ENCODE results near the gene CD52.
A peak's percentile ranks its signal among the peaks of the same experiment; 100 is the strongest.

Gene CD52

DNA sequence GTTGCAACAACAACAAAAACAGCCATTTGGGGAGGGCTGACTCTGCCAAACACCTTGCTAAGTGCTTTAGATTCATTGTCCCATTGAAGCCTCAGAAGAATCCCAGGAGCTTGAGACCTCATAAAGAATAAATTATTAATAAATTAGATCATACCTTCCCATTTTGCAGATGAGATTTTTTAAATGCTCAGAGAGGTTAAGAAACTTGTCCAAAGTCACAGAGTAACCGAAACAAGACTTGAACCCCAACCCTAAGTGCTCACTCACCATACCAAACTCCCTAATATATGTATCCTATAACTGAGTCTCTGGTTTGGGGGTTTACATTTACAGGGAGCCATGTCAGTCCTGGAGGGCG lies 32.6 kb downstream of the CD52 start:
- Histone ChIP-seq H3K4me3 (ENCODE audit: low read depth, low read length) (no peak overlapping the region), H3K27me3 (ENCODE audit: insufficient read depth, low read length) (no peaks in the 10 kb centered on the region), H3K79me2 (ENCODE audit: control insufficient read depth, insufficient read depth, low read length, unreplicated experiment) (no peaks in the 10 kb centered on the region), H2AFZ (ENCODE audit: low read length, unreplicated experiment) (no peak overlapping the region), H3K4me1 (ENCODE audit: control insufficient read depth, insufficient read depth, low read length, unreplicated experiment) (peaks cover 20% of the 10 kb centered on the region), H3K36me3 (ENCODE audit: insufficient read depth, low read length) (no peaks in the 10 kb centered on the region), H3K27ac (ENCODE audit: low read depth, low read length) (peak overlapping the region; percentile 1; the same call in 1 of the 2 replicates)

- Histone ChIP-seq H3K27ac (ENCODE audit: low read depth, low read length) (peak overlapping the region; percentile 33; the same call in 1 of the 2 replicates), H3K4me3 (ENCODE audit: low read depth, low read length) (no peak overlapping the region), H3K27me3 (ENCODE audit: insufficient read depth, low read length) (no peaks in the 10 kb centered on the region), H3K36me3 (ENCODE audit: insufficient read depth, low read length) (no peaks in the 10 kb centered on the region), H2AFZ (ENCODE audit: low read length, unreplicated experiment) (no peak overlapping the region), H3K4me1 (ENCODE audit: control insufficient read depth, insufficient read depth, low read length, unreplicated experiment) (peaks cover 20% of the 10 kb centered on the region), H3K79me2 (ENCODE audit: control insufficient read depth, insufficient read depth, low read length, unreplicated experiment) (no peaks in the 10 kb centered on the region)
Observed at GRCh38 chr1:26350701-26351589, 33.2 kb downstream of the CD52 start.

- H3K4me3 ChIP-seq (ENCODE audit: low read depth, low read length) = no peak overlapping the region
Observed at GRCh38 chr1:26351590-26352337, 34.0 kb downstream of the CD52 start.

GRCh38 chr1:26352338-26352679 lies 34.6 kb downstream of the CD52 start:
- Histone ChIP-seq H3K36me3 (ENCODE audit: insufficient read depth, low read length) (no peaks in the 10 kb centered on the region), H3K4me3 (ENCODE audit: low read depth, low read length) (no peak overlapping the region), H3K27me3 (ENCODE audit: insufficient read depth, low read length) (no peaks in the 10 kb centered on the region), H3K4me1 (ENCODE audit: control insufficient read depth, insufficient read depth, low read length, unreplicated experiment) (peaks cover 20% of the 10 kb centered on the region), H2AFZ (ENCODE audit: low read length, unreplicated experiment) (no peak overlapping the region), H3K79me2 (ENCODE audit: control insufficient read depth, insufficient read depth, low read length, unreplicated experiment) (no peaks in the 10 kb centered on the region), H3K27ac (ENCODE audit: low read depth, low read length) (peak overlapping the region; percentile 24; the same call in 1 of the 2 replicates)

More at GRCh38 chr1:26351590-26352337, 34.0 kb downstream of the CD52 start:
- H2AFZ ChIP-seq (ENCODE audit: low read length, unreplicated experiment) = no peak overlapping the region
- peak overlapping the region; percentile 33; the same call in 1 of the 2 replicates for H3K27ac ChIP-seq (ENCODE audit: low read depth, low read length)
- no peaks in the 10 kb centered on the region for H3K79me2 ChIP-seq (ENCODE audit: control insufficient read depth, insufficient read depth, low read length, unreplicated experiment)
- H3K27me3 ChIP-seq (ENCODE audit: insufficient read depth, low read length) = no peaks in the 10 kb centered on the region
- peaks cover 20% of the 10 kb centered on the region for H3K4me1 ChIP-seq (ENCODE audit: control insufficient read depth, insufficient read depth, low read length, unreplicated experiment)
- no peaks in the 10 kb centered on the region for H3K36me3 ChIP-seq (ENCODE audit: insufficient read depth, low read length)

GRCh38 chr1:26353210-26353859 lies 35.6 kb downstream of the CD52 start:
- Histone ChIP-seq H3K4me3 (ENCODE audit: low read depth, low read length) (no peak overlapping the region), H3K79me2 (ENCODE audit: control insufficient read depth, insufficient read depth, low read length, unreplicated experiment) (no peaks in the 10 kb centered on the region), H3K4me1 (ENCODE audit: control insufficient read depth, insufficient read depth, low read length, unreplicated experiment) (peaks cover 20% of the 10 kb centered on the region), H2AFZ (ENCODE audit: low read length, unreplicated experiment) (no peak overlapping the region), H3K36me3 (ENCODE audit: insufficient read depth, low read length) (no peaks in the 10 kb centered on the region), H3K27ac (ENCODE audit: low read depth, low read length) (no peak overlapping the region), H3K27me3 (ENCODE audit: insufficient read depth, low read length) (no peaks in the 10 kb centered on the region)

GRCh38 chr1:26353976-26354820 lies 36.4 kb downstream of the CD52 start, which contains the start of gene CRYBG2:
Gene CRYBG2, minus strand, starts transcription at chr1:26354130. Its CDS starts 7,473 bp downstream, at chr1:26346657.
- Histone ChIP-seq H2AFZ (ENCODE audit: low read length, unreplicated experiment) (no peak within 1 kb of the TSS), H3K27me3 (ENCODE audit: insufficient read depth, low read length) (peaks cover 7% of the 10 kb centered on the region; the same call in 1 of the 2 replicates), H3K4me3 (ENCODE audit: low read depth, low read length) (no peak within 1 kb of the TSS), H3K4me1 (ENCODE audit: control insufficient read depth, insufficient read depth, low read length, unreplicated experiment) (peaks cover 20% of the 10 kb centered on the region), H3K36me3 (ENCODE audit: insufficient read depth, low read length) (no peaks in the 10 kb centered on the region), H3K79me2 (ENCODE audit: control insufficient read depth, insufficient read depth, low read length, unreplicated experiment) (no peaks in the 10 kb centered on the region), H3K27ac (ENCODE audit: low read depth, low read length) (no peak within 1 kb of the TSS)

GRCh38 chr1:26354972-26355371 lies 37.2 kb downstream of the CD52 start:
- Histone ChIP-seq H3K79me2 (ENCODE audit: control insufficient read depth, insufficient read depth, low read length, unreplicated experiment) (no peaks in the 10 kb centered on the region), H3K27me3 (ENCODE audit: insufficient read depth, low read length) (peaks cover 12% of the 10 kb centered on the region), H3K4me1 (ENCODE audit: control insufficient read depth, insufficient read depth, low read length, unreplicated experiment) (peaks cover 22% of the 10 kb centered on the region), H3K27ac (ENCODE audit: low read depth, low read length) (no peak overlapping the region), H2AFZ (ENCODE audit: low read length, unreplicated experiment) (no peak overlapping the region), H3K36me3 (ENCODE audit: insufficient read depth, low read length) (no peaks in the 10 kb centered on the region), H3K4me3 (ENCODE audit: low read depth, low read length) (no peak overlapping the region)

GRCh38 chr1:26356106-26356505 lies 38.3 kb downstream of the CD52 start:
- Histone ChIP-seq H3K27me3 (ENCODE audit: insufficient read depth, low read length) (peaks cover 23% of the 10 kb centered on the region), H2AFZ (ENCODE audit: low read length, unreplicated experiment) (no peak overlapping the region), H3K36me3 (ENCODE audit: insufficient read depth, low read length) (no peaks in the 10 kb centered on the region), H3K4me3 (ENCODE audit: low read depth, low read length) (no peak overlapping the region), H3K4me1 (ENCODE audit: control insufficient read depth, insufficient read depth, low read length, unreplicated experiment) (peaks cover 21% of the 10 kb centered on the region), H3K79me2 (ENCODE audit: control insufficient read depth, insufficient read depth, low read length, unreplicated experiment) (no peaks in the 10 kb centered on the region), H3K27ac (ENCODE audit: low read depth, low read length) (no peak overlapping the region)

GRCh38 chr1:26357121-26357602 lies 39.4 kb downstream of the CD52 start:
- H3K27ac ChIP-seq (ENCODE audit: low read depth, low read length) = no peak overlapping the region
- no peak overlapping the region for H2AFZ ChIP-seq (ENCODE audit: low read length, unreplicated experiment)
- H3K27me3 ChIP-seq (ENCODE audit: insufficient read depth, low read length) = peaks cover 25% of the 10 kb centered on the region
- H3K36me3 ChIP-seq (ENCODE audit: insufficient read depth, low read length) = no peaks in the 10 kb centered on the region
- no peak overlapping the region for H3K4me3 ChIP-seq (ENCODE audit: low read depth, low read length)
- H3K79me2 ChIP-seq (ENCODE audit: control insufficient read depth, insufficient read depth, low read length, unreplicated experiment) = no peaks in the 10 kb centered on the region
- peaks cover 10% of the 10 kb centered on the region for H3K4me1 ChIP-seq (ENCODE audit: control insufficient read depth, insufficient read depth, low read length, unreplicated experiment)

Measured in ACC112 (cell line).